Stimulated activated CD8-positive, alpha-beta memory T cell treated with anti-CD3 and anti-CD28 coated beads, Interleukin-4, amount 100 ng/mL, for 24 hours (primary cell): ENCODE data around the gene TEK.

Experiments
- DNase-seq: peaks from one replicate; pipeline ENCODE4 v3.0.0-alpha.2; 2020; ENCODE audit warnings: low read depth

TEK gene

GRCh38 chr9:27179245-27179865 is 70.3 kb downstream of the TEK start:
- DNase-seq, result no peak

GRCh38 chr9:27181381-27181780 is 72.4 kb downstream of the TEK start:
- no peak for DNase-seq

DNA sequence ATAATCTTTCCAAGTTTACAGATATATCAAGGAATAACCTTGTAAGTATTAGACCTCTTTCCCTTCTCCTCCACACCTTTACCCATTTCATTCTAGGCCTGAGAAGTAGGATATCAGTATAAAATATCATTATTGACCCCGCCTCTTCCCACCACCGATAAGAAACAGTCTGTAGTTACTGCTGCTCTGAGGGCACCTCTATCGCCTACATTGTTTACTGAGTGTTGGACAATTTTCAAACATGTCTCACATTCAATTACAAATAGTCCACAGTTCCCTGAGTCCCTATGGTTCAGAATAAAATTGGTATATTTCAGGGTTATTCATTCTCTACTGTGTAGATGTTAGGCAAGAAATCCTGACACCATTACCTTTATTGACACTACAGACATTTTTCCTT is 73.4 kb downstream of the TEK start:
- DNase-seq, result no peak

DNA sequence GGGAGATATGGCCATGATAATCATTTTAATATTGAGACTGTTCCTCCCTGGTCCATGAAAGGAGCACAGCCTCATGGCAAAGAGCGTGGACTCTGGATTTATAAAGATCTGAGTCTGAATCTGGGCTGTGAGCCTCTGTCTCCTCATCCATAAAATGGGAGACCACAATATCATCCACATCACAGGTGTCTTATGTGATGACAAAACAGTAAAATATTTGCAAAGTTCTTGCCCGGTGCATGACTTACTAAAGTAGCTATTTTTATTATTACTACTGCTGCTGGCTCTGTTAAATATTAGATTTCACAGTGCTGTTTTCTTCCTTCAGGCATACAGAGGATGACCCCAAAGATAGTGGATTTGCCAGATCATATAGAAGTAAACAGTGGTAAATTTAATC is 74.1 kb downstream of the TEK start:
- no peak for DNase-seq

DNA sequence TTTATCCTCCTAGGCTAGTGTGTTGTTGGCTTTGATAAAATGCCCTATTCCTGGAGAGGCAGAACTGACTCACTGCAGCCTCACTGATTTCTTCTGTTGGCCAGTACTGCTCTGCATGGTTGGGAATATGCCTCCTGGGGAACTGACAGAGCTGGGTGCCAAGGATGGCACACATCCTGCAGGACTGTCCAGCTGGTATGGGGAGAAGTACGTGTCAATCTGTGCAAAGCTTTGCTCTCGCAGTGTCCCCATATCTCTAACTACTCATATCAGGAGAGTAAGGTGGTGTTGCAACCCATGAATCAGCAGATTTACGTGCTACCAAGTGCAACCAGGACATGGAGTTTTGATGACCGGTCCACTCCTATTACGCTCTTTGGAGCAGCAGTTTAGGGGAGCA is 74.7 kb downstream of the TEK start:
- DNase-seq, result no peak

DNA sequence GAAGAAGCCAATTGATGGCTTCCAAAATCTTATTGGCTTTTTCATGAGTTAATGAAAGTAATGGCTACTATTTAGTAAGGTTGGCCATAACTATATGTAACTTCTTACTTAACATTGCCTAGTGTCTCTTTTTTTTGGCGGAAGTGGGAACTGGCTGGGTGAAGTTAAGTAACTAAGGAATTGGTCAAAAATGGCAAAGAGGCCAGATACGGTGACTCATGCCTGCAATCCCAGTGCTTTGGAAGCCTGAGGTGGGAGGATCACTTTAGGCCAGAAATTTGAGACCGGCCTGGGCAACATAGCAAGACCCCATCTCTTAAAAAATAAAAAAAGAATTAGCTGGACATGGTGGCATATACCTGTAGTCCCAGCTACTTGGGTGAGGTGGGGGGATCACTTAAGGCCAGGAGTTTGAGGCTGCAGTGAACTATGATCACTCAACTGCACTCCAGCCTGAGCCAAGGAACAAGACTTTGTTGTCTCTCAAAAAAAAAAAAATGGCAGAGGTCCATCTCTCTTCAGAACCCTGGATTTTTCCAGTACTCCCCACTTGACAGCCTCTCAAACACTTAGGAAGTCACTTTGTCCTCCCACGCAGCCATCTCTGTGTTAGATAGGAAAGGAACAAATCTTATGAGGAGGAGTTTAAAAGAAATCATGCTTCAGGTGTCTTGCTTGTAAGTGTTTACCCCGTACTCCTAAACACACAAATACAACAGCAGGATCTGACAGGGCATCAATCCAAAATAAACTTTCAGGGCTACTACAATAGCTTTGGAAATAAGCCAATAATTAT is 75.7 kb downstream of the TEK start:
- DNase-seq, result no peak

GRCh38 chr9:27188426-27188825 is 79.4 kb downstream of the TEK start:
- no peak for DNase-seq

GRCh38 chr9:27189426-27189825 is 80.4 kb downstream of the TEK start:
- DNase-seq, result no peak

GRCh38 chr9:27192291-27192960 is 83.4 kb downstream of the TEK start:
- no peak for DNase-seq

DNA sequence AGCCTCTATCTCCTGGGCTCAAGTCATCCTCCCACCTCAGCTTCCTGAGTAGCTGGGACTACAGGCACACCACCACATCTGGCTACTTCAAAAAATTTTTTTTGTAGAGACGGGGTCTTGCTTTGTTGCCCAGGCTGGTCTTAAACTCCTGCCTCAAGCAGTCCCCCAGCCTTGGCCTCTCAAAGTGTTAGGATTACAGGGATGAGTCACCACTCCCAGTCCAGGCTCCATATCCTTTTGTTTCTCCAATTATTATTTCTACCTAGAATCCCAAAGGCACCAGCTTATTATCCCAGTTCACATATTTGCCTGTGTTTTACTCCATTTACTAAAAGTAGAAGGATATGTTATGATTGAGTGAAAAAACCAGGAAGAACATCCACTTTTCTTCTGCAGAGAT is 84.9 kb downstream of the TEK start:
- no peak for DNase-seq

GRCh38 chr9:27194401-27195091 is 85.5 kb downstream of the TEK start:
- DNase-seq, result no peak

DNA sequence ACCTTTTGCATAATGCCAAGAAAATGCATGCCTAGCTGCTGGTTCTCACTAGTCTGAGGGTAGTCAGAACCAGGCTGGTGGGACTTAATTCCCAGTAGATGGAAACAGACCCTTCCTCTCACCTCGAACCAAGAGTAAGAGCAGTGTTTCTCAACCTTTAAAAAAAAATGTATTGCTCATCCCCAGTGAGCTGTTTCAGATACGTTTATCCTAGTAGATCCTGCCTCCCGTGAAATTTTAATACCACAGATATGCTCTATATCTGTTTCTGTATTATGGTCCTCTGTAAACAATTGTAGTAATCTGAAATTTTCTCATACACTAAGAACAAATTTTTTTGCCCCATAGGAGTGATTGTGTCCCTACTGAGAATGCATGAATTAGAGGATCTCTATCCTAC is 86.2 kb downstream of the TEK start:
- DNase-seq, result no peak

DNA sequence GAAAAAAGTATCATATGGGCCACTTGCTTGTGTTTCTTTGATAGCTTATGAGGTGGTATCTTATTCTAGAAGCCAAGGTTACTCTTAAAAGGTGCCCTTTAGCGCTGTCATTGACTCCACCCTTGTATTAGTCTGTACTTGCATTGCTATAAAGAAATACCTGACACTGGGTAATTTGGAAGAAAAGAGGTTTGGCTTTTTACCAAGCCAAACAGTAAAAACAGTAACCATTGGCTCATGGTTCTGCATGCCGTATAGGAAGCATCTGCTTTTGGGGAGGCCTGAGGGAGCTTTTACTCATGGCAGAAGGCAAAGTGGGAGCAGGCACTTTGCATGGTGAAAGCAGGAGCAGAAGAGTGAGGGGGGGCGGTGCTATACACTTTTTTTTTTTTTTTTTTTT is 87.4 kb downstream of the TEK start:
- DNase-seq, result no peak

DNA sequence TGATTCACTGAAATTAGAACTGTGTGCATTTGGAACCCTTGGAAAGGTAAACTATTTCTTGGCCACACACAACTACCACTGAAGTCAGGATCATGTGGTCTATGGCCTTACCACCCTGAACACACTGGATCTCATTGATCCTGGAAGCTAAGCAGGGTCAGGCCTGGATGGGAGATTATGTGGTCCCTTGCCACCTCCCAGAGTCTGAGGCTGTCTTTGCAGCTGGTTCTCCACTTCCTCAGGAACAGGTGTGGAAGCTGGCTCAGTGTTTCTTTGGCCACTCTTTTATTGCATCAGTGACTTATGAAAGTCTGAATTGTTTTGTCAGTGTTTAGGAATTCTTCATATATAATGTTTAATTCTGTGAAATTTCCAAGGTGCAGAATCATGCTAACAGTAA is 89.2 kb downstream of the TEK start:
- DNase-seq, result no peak

DNA sequence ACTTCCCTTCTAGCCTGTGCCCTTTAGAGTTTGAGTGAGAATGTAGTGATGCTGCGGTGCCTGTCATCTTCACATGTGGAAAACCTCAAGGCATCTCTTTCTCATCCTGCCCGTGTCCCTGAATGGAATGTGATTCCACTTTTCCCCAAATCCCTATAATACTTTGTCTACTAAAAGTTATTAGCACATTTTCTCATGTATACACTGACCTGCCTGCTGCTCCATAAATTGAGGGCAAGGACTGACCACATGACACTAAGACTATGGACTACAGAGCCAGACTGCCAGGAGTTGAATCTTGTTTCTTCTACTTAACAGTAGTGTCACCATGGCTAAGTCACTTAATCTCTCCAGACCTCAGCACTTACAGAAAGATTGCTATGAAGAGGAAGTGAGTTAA is 93.0 kb downstream of the TEK start:
- DNase-seq, result no peak

GRCh38 chr9:27203783-27204182 is 94.8 kb downstream of the TEK start:
- DNase-seq, result no peak

- DNase-seq, result no peak
Measured at GRCh38 chr9:27204578-27204977, 95.6 kb downstream of the TEK start.

- DNase-seq, result no peak
Measured at GRCh38 chr9:27205198-27205597, 96.2 kb downstream of the TEK start.

GRCh38 chr9:27206041-27206440 is 97.0 kb downstream of the TEK start:
- DNase-seq, result no peak

DNA sequence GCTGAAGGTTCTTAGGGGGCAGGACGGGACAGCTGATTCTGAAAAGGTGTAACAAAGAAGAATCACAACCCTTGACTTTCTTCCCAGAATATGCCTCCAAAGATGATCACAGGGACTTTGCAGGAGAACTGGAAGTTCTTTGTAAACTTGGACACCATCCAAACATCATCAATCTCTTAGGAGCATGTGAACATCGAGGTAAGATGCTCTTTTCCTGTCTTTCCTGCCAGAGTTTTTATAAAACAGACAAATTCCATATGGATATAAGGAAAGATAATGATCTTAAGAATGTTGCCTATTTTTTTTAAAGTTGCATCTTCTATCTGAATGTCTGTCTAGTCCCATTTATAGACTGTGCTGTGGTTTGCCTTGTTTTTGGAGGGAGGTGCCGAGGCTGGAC is 100.0 kb downstream of the TEK start:
- no peak for DNase-seq

- DNase-seq, result no peak
Measured at GRCh38 chr9:27210588-27210987, 101.6 kb downstream of the TEK start.

DNA sequence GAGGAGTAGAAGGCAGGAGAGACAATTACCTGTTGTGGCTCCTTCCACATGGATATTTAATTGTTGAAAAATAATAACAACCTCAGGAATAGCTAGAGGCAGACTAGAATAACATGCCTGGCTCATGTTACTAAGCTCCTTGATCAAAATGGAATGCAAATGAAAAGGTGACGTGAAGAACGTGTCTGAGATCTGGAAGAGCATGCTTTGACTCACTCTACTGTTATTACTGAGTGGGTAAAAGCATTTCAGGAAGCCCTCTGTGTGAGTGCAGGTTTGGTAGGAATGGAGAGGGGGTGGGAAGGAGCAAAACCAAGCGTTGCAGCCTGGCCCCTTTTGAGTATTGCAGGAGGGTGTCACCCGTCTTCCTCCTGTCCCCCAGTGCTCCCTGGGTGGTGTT is 103.2 kb downstream of the TEK start:
- DNase-seq, result no peak

DNA sequence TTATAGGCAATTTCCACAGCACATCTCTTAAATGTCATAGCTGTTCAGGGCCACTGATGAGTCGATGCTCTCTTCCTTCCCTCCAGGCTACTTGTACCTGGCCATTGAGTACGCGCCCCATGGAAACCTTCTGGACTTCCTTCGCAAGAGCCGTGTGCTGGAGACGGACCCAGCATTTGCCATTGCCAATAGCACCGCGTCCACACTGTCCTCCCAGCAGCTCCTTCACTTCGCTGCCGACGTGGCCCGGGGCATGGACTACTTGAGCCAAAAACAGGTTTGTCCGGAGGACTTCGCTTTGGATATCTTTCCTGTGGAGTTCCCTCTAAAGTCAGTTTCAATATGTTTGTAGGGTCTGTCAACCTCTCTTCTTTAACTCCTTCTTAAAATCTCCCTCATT is 103.6 kb downstream of the TEK start:
- DNase-seq, result no peak
